BJ (cell line): ENCODE data around the gene SLFN12L. TPM values are rescaled to one million over a fixed set of nuclear protein-coding genes. Genes with fewer than 3 reads are reported as not detected.

Experiments
- CTCF ChIA-PET: fragments of 350-600 bp; formaldehyde crosslinking; extraction: SDS; loops from one replicate; lab custom pipeline; 2021; ENCODE audit warnings: antibody characterized with exemption, inconsistent platforms; lab: Yijun Ruan, JAX
- POLR2A ChIA-PET: fragments of 300-600 bp; sonication (Branson Sonifier 250); formaldehyde crosslinking; extraction: SDS; loops from one replicate; lab custom pipeline; 2021; ENCODE audit warnings: antibody characterized with exemption; lab: Charles Lee
- DNase-seq: peaks from one replicate; pipeline ENCODE4 v3.0.0-alpha.2; 2011; ENCODE audit warnings: low read depth
- H3K27me3 ChIP-seq: 2 replicates; pipeline ENCODE4 v1.6.0; 2011; ENCODE audit warnings: low read length; ENCODE audit not compliant: control insufficient read depth, insufficient read depth
- H3K36me3 ChIP-seq: 2 replicates; pipeline ENCODE4 v1.5.1; 2011; ENCODE audit warnings: low read length; ENCODE audit not compliant: control insufficient read depth, insufficient read depth
- H3K4me3 ChIP-seq: 2 replicates; pipeline ENCODE4 v1.5.1; 2011; ENCODE audit warnings: low read depth, mild to moderate bottlenecking, control low read depth, low read length
- CTCF ChIP-seq: IDR thresholded peaks from 2 replicates; pipeline ENCODE4 v1.5.1; 2011; ENCODE audit warnings: low read depth, mild to moderate bottlenecking, control low read depth, inconsistent platforms, low read length, moderate library complexity; ENCODE audit not compliant: insufficient read depth
- polyA plus RNA-seq: library from polyadenylated mRNA; depleted of rRNA; stranded (reverse); fragments of >200 nt; gene quantifications from 2 replicates; pipeline ENCODE4 v1.2.3, GENCODE V29; 2011

The SLFN12L gene
- polyA plus RNA-seq, 1 experiment = not detected

DNA sequence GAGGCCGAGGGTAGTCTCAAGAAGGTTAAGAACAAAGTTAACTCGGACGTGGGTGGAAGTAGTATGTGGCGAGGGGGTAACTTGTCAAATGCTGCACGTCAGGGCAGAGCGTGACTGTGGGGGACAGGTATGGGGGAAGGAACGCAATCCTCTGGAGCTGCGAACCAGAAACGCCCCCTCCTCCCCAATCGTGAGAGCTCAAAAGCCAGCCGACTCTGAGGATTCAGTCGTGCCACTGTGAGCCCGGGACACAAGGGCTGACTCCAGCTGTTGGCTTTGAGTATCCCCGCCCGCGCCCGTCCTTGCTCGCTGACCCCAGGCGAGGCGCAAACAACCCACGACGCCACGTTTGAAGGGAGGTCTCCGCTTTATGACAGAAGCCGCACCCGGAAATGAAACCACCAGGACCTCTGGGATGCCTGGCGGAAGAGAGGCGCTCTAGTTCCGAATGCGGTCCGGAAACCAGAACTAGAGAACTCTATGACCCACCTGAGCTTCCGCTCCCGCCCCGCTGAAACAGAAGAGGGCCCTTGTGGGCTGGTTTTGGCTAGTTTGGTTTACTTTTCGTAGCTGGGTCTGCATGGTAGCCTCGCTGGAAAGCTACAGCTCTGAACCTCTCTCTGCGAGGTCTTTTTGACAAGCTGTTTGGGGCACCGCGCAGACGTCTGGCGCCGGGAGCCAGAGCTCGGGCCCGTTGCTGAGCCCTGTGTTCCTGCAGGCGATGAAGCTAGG is 40.9 kb upstream of the SLFN12L start, which contains the start of gene PEX12:
TSS of gene PEX12 (minus strand) at position 375 of the 732 bp plus-strand sequence. CDS start 550 bp downstream, outside the sequence.
- TF ChIP-seq CTCF = 0 out of 2 replicates have a peak, but pooled peaks have one; percentile 6
- Histone ChIP-seq H3K4me3 (peak within 1 kb of the TSS; percentile 82), H3K27me3 (no peaks in the 10 kb centered on the region), H3K36me3 (no peaks in the 10 kb centered on the region)
- DNase-seq = peak; percentile 53
- CTCF ChIA-PET = interaction anchor here (0.6 to 1.3 kb wide), 10 partner anchors 8 to 267 kb away, joined by 3 to 7 read pairs (median 3); partner anchors contain the start of genes AP2B1 and RASL10B
- POLR2A ChIA-PET = interaction anchor here (0.6 to 1.3 kb wide), 3 partner anchors 10 to 63 kb away, joined by 3 to 5 read pairs (median 3); no protein-coding TSS in a partner anchor

GRCh38 chr17:35577830-35578196 is 40.3 kb upstream of the SLFN12L start:
- POLR2A ChIA-PET = interaction anchor here (1.2 to 1.3 kb wide), 2 partner anchors 10 to 30 kb away, joined by 3 to 5 read pairs; no protein-coding TSS in a partner anchor
- TF ChIP-seq CTCF = no peak
- DNase-seq = no peak
- Histone ChIP-seq H3K27me3 (no peaks in the 10 kb centered on the region), H3K4me3 (peak overlapping the region; percentile 82), H3K36me3 (no peaks in the 10 kb centered on the region)
- CTCF ChIA-PET = interaction anchor here (0.9 to 1.1 kb wide), 3 partner anchors 34 to 266 kb away, joined by 3 to 4 read pairs (median 3); no protein-coding TSS in a partner anchor

GRCh38 chr17:35575759-35576158 is 38.3 kb upstream of the SLFN12L start:
- Histone ChIP-seq H3K36me3 (no peaks in the 10 kb centered on the region), H3K27me3 (no peaks in the 10 kb centered on the region), H3K4me3 (no peak overlapping the region)
- DNase-seq = no peak
- POLR2A ChIA-PET = interaction anchor here (0.6 to 1.2 kb wide), 2 partner anchors 8 to 13 kb away, joined by 3 to 14 read pairs; no protein-coding TSS in a partner anchor
- CTCF ChIA-PET = interaction anchor here (1.1 kb wide), 1 partner anchor 37 kb away, joined by 3 read pairs; no protein-coding TSS in a partner anchor
- TF ChIP-seq CTCF = no peak

DNA sequence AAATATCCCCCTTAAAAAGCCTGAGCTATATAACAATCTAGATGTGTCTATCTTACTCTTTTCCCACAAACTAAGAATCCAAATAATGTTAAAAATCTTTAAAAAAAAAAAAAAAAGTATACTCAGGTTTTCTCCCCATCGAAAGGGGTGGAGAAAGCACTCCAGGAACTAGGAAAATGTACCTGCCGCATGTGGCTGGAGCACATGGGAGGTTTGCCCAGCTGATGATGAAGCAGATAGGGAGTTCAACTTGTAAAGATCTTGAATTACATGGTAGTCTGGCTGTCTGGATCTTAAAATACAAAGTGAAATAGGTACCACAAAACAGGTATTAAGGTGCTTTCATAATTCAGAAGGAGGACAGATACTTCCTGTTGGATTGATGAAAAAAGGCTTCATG is 31.9 kb upstream of the SLFN12L start:
- Histone ChIP-seq H3K36me3 (no peaks in the 10 kb centered on the region), H3K4me3 (no peak overlapping the region), H3K27me3 (no peaks in the 10 kb centered on the region; the same call in 1 of the 2 replicates)
- no peak for DNase-seq
- ChIA-PET POLR2A (interaction anchor here (0.6 kb wide), 1 partner anchor 140 kb away, joined by 5 read pairs; no protein-coding TSS in a partner anchor), CTCF (no interaction called here)
- no peak for TF ChIP-seq CTCF

GRCh38 chr17:35568561-35568960 is 31.1 kb upstream of the SLFN12L start:
- Histone ChIP-seq H3K36me3 (no peaks in the 10 kb centered on the region), H3K4me3 (peak overlapping the region; percentile 55), H3K27me3 (no peaks in the 10 kb centered on the region; the same call in 1 of the 2 replicates)
- ChIA-PET CTCF (no interaction called here), POLR2A (interaction anchor here (0.6 to 1.0 kb wide), 4 partner anchors 8 to 195 kb away, joined by 5 to 14 read pairs (median 6); partner anchors contain the start of gene PEX12)
- no peak for DNase-seq
- no peak for TF ChIP-seq CTCF
